Endothelial cell of umbilical vein (primary cell): ENCODE results near the gene CCL1. TPM values are rescaled to one million over a fixed set of nuclear protein-coding genes. Genes with fewer than 3 reads are reported as not detected.

Experiments used
- BruUV-seq: library from RNA; stranded (reverse); fragments of 400-500 nt; replicated peaks from 2 replicates; lab custom pipeline; 2021; lab: Mats Ljungman, UMichigan
- CTCF ChIA-PET: fragments of 300-600, 350-600 bp; sonication (Branson Sonifier 250); formaldehyde crosslinking; loops from one replicate; lab custom pipeline; 2021; ENCODE audit warnings: antibody characterized with exemption, inconsistent platforms; lab: Charles Lee
- POLR2A ChIA-PET: fragments of 300-600, 350-600 bp; sonication (Branson Sonifier 250); formaldehyde crosslinking; loops from one replicate; lab custom pipeline; 2021; ENCODE audit warnings: antibody characterized with exemption, inconsistent platforms; lab: Charles Lee
- DNase-seq: peaks from one replicate; pipeline ENCODE4 v3.0.0-alpha.2; 2011; ENCODE audit warnings: low read depth, low spot score
- FAIRE-seq: peaks from 2 replicates; lab custom pipeline; 2011; peaks lifted over from hg19 to GRCh38; lab: Jason Lieb, UNC
- H2AFZ ChIP-seq: 2 replicates; pipeline ENCODE4 v1.6.0; 2012; ENCODE audit warnings: low read depth, low read length, control low read depth, inconsistent platforms
- H3K27ac ChIP-seq: 2 replicates; pipeline ENCODE4 v1.5.1; 2011; ENCODE audit warnings: low read depth, mild to moderate bottlenecking, control low read depth, low read length, moderate library complexity; ENCODE audit not compliant: insufficient read depth
- H3K27me3 ChIP-seq, 2 experiments: 2 replicates each; pipeline versions ENCODE4 v1.6.0 to v1.6.1; 2011; ENCODE audit warnings: low read length in 2 of 2, mixed read lengths in 1 of 2; ENCODE audit not compliant: control insufficient read depth in 2 of 2, insufficient read depth in 2 of 2
- H3K36me3 ChIP-seq, 2 experiments: 2 replicates in 1 of 2; 3 replicates in 1 of 2; pipeline ENCODE4 v1.5.1; 2011; ENCODE audit warnings: low read length in 2 of 2, mild to moderate bottlenecking in 1 of 2, moderate library complexity in 1 of 2; ENCODE audit not compliant: control insufficient read depth in 2 of 2, insufficient read depth in 2 of 2; ENCODE audit errors: extremely low read depth in 1 of 2
- H3K4me1 ChIP-seq: 3 replicates; pipeline ENCODE4 v1.5.1; 2011; ENCODE audit warnings: mild to moderate bottlenecking, low read length; ENCODE audit not compliant: control insufficient read depth, insufficient read depth; ENCODE audit errors: extremely low read depth
- H3K4me2 ChIP-seq: 2 replicates; pipeline ENCODE4 v1.6.1; 2011; ENCODE audit warnings: low read length, control low read depth, mixed read lengths; ENCODE audit not compliant: insufficient read depth
- H3K4me3 ChIP-seq, 3 experiments: fragments of 200-600 bp in 1 of 3; sonication (generic), shearing (Covaris generic) in 1 of 3; replicated peaks in 1 of 3; 2 replicates each; pipeline ENCODE4 v1.5.1; 2011 to 2016; ENCODE audit warnings: control low read depth in 3 of 3, low read length in 3 of 3, mild to moderate bottlenecking in 2 of 3, inconsistent platforms in 1 of 3, low read depth in 1 of 3, moderate library complexity in 1 of 3; ENCODE audit not compliant: insufficient read depth in 1 of 3
- H3K79me2 ChIP-seq: 2 replicates; pipeline ENCODE4 v1.6.0; 2012; ENCODE audit warnings: low read length, inconsistent platforms; ENCODE audit not compliant: control insufficient read depth, insufficient read depth
- H3K9ac ChIP-seq: replicated peaks from 2 replicates; pipeline ENCODE3; 2011; ENCODE audit warnings: low read length, control low read depth; ENCODE audit not compliant: insufficient read depth; ENCODE audit errors: extremely low read depth
- H3K9me1 ChIP-seq: replicated peaks from 3 replicates; pipeline ENCODE4 v1.6.0; 2011; ENCODE audit warnings: mild to moderate bottlenecking, low read length; ENCODE audit not compliant: control insufficient read depth, insufficient read depth; ENCODE audit errors: extremely low read depth
- H3K9me3 ChIP-seq: replicated peaks from 2 replicates; pipeline ENCODE4 v1.5.1; 2012; ENCODE audit warnings: low read length, inconsistent platforms; ENCODE audit not compliant: control insufficient read depth, insufficient read depth
- H4K20me1 ChIP-seq: replicated peaks from 2 replicates; pipeline ENCODE3; 2011; ENCODE audit warnings: mild to moderate bottlenecking, low read length; ENCODE audit not compliant: control insufficient read depth, insufficient read depth; ENCODE audit errors: extremely low read depth
- CTCF ChIP-seq, 2 donors: IDR thresholded peaks; 1 replicate in 1 of 2; 2 replicates in 1 of 2; pipeline ENCODE4 v1.5.1; 2011; ENCODE audit warnings: low read length in 2 of 2, mild to moderate bottlenecking in 2 of 2, moderate library complexity in 2 of 2, control low read depth in 1 of 2, inconsistent platforms in 1 of 2, low read depth in 1 of 2; ENCODE audit not compliant: insufficient read depth in 1 of 2; ENCODE audit errors: extremely low read depth in 1 of 2
- EZH2 ChIP-seq: IDR thresholded peaks from 2 replicates; pipeline ENCODE4 v1.6.1; 2012; ENCODE audit warnings: borderline replicate concordance, low read depth, mild to moderate bottlenecking, moderate library complexity, low read length, inconsistent platforms; ENCODE audit not compliant: severe bottlenecking
- FOS ChIP-seq: IDR thresholded peaks from 2 replicates; pipeline ENCODE4 v1.6.1; 2011; ENCODE audit warnings: mild to moderate bottlenecking, low read length, moderate library complexity, borderline replicate concordance; ENCODE audit not compliant: insufficient read depth
- GATA2 ChIP-seq: IDR thresholded peaks from 2 replicates; pipeline ENCODE4 v1.7.0; 2011; ENCODE audit warnings: low read depth, mild to moderate bottlenecking, moderate library complexity, mixed read lengths, low read length; ENCODE audit not compliant: insufficient read length, insufficient read depth
- JUN ChIP-seq: IDR thresholded peaks from 2 replicates; pipeline ENCODE4 v1.6.1; 2011; ENCODE audit warnings: borderline replicate concordance, low read depth; ENCODE audit not compliant: insufficient read length, insufficient read depth
- MAX ChIP-seq: IDR thresholded peaks from 2 replicates; pipeline ENCODE4 v1.6.1; 2011; ENCODE audit not compliant: insufficient read depth, insufficient read length
- MYC ChIP-seq: IDR thresholded peaks from one replicate; pipeline ENCODE4 v1.6.1; 2011; ENCODE audit warnings: mild to moderate bottlenecking, low read depth, low read length
- POLR2A ChIP-seq: IDR thresholded peaks from 2 replicates; pipeline ENCODE4 v1.6.1; 2012; ENCODE audit warnings: low read depth, mild to moderate bottlenecking, control low read depth, low read length
- POLR2AphosphoS5 ChIP-seq: IDR thresholded peaks from 2 replicates; pipeline ENCODE4 v1.6.1; 2012; ENCODE audit warnings: low read depth, mild to moderate bottlenecking, control low read depth, low read length, moderate library complexity; ENCODE audit not compliant: insufficient read depth
- dilution Hi-C: fragments of 300-500 bp; cut with MboI; formaldehyde crosslinking; loops from one replicate; pipeline ENCODE4 v1.15.0; 2019; ENCODE audit warnings: low sequenced_read_pairs; ENCODE audit not compliant: extremely low pct_ligation_motif_present
- intact Hi-C: fragments of 100-400 bp; cut with micrococcal nuclease; formaldehyde crosslinking; loops from one replicate; pipeline ENCODE4 v1.10.0; 2022
- polyA plus RNA-seq, 4 experiments: library from polyadenylated mRNA; depleted of rRNA in 3 of 4; stranded (reverse) in 3 of 4; unstranded in 1 of 4; fragments of >200 nt; gene quantifications; 2 replicates each; pipeline versions ENCODE4 v1.2.1 to v1.2.3, GENCODE V29; 2011 to 2012; ENCODE audit warnings: missing spikeins in 1 of 4
- total RNA-seq: library from RNA; stranded (reverse); gene quantifications from 2 replicates; pipeline ENCODE4 v1.2.3, GENCODE V29; 2021

CCL1 gene
- total and polyA plus RNA-seq, 2 donors (not counting 3 experiments of a cell fraction or from before 2014, with no cell fraction given), result not detected

GRCh38 chr17:34389126-34389750 lies 26.2 kb upstream of the CCL1 start:
- Histone ChIP-seq H3K27ac (no peak overlapping the region), H3K9ac (no peak overlapping the region), H3K79me2 (no peaks in the 10 kb centered on the region), H3K4me2 (no peak overlapping the region), H3K9me3 (no peaks in the 10 kb centered on the region), H3K9me1 (no peaks in the 10 kb centered on the region), H3K4me1 (peaks cover 24% of the 10 kb centered on the region), H3K27me3 (peaks cover 0 to 4% of the 10 kb centered on the region in 2 experiments), H3K4me3 (no peak overlapping the region), H3K36me3 (no peaks in the 10 kb centered on the region), H2AFZ (no peak overlapping the region), H4K20me1 (no peaks in the 10 kb centered on the region)
- DNase-seq, result no peak
- POLR2A ChIA-PET, result no interaction called here
- no peak for FAIRE-seq
- no TSS peak for BruUV-seq
- dilution Hi-C loops (no loop called here), intact Hi-C loops (loop anchor here (5.0 kb wide), 1 partner anchor 1238 kb away; no protein-coding TSS in a partner anchor)
- CTCF ChIA-PET, result interaction anchor here (1.1 to 4.3 kb wide), 2 partner anchors 9 to 28 kb away, joined by 4 to 17 read pairs; no protein-coding TSS in a partner anchor
- TF ChIP-seq MAX (no peak), JUN (no peak), CTCF (IDR thresholded peaks at IDR 0.05; ENCODE audit: extremely low read depth in 1 of 2, insufficient read depth in 1 of 2, low read depth in 1 of 2, low read length in 2 of 2) (no peak), POLR2A (no peak), EZH2 (no peak), FOS (no peak), POLR2AphosphoS5 (no peak), MYC (no peak), GATA2 (no peak)
